HG02798 (cell line): ENCODE results near the gene RTP4.
"Not testable (repeated sequence)": the region's sequence is repeated elsewhere in the genome, so short reads cannot be mapped to it uniquely, and the experiment has no call there.

Experiments
- ATAC-seq: cut with Tn5 transposase; IDR thresholded peaks from one replicate; pipeline ENCODE4 v1.9.1; 2021; ENCODE audit warnings: mild to moderate bottlenecking; ENCODE audit not compliant: unreplicated experiment, poor library complexity

RTP4 gene

DNA sequence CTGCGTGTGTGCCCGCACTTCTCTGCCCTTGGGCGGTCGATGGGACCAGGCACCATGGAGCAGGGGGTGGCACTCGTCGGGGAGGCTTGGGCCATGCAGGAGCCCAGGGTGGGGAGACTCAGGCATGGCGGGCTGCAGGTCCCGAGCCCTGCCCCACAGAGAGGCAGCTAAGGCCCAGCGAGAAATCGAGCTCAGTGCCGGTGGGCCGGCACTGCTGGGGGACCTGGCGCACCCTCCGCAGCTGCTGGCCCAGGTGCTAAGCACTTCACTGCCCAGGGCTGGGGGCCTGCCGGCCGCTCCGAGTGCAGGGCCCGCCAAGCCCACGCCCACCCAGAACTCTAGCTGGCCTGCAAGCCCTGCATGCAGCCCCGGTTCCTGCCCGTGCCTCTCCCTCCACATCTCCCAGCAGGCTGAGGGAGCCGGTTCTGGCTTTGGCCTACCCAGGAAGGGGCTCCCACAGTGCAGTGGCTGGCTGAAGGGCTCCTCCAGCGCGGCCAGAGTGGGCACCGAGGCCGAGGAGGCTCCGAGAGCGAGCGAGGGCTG is 553 bp upstream of the RTP4 start:
- no peak for ATAC-seq

DNA sequence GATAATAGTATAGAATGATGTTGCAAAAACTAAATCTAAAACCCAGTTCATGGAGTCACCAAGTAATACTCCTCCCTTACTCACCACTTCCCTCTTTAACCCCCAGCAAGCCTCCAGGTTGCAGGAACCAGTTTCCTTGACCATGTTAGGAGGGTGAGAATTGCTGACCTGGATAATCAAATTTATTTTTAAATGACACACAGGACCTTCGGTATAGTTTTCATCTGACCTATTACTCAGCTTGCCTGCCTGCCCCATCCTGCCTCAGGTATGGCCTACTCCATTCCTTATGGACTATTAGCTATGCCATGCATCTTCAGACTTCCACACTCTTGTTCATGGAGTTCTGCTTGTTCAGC is 883 bp downstream of the RTP4 start:
- ATAC-seq, result peak; percentile 22

- no peak for ATAC-seq
These were observed 1.9 kb downstream of the RTP4 start for GRCh38 chr3:187370051-187370450.

DNA sequence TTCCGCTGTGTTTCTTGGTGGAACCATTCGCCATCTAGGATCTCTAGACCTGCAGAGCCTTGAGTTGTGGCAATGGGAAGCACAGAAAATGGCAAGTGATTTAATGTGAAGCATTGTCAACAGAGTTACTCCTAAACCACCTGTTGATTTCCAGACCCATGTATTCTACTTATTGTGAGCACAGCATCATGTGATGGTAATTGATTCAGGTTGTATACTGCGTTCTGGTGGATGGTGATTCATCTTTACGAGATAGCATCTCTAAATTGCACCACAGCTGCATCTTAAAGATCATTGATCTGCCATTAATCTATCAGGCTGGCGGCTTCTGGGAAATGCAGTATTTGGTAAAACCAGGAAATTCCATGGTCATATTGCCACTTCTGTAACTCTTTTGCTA is 7.4 kb downstream of the RTP4 start:
- ATAC-seq, result no peak

DNA sequence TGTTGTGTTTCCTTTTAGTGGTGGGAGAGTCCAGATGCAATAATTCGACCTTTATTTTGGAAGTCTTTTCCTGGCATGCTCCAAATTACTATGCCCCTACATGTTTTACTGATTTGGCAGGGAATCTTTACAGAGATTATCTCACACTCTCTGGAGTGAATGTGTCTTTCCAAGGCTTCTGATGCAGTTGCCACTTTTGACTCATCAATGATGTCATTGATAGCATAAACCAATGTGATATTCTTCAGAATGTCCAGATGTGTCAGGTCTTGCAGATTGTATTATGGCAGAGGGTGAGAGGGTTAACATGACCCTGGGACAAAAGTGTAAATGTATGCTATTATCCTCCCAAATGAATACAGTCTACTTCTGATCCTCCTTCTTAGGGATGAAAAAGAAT is 9.7 kb downstream of the RTP4 start:
- ATAC-seq, result no peak

GRCh38 chr3:187382609-187383151 is 14.5 kb downstream of the RTP4 start:
- ATAC-seq, result no peak

DNA sequence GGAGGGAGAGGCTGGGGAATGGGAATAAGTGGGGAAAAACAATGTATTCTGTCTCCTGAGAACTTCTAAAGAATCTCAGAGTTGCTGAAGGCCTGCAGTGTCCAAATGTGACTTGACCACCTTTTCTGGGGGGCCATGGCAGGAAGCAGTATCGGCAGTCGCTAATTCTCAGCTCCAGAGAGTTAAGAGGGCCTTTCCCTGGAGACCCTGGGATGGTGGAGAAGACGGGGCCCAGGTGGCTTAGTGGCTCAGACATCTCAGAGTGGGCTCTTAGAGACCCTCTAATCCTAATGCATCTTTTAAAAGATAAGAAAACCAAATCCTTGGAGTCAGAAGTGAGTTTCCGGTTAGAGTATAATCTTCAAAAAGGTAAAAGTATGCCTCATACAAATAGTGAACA is 15.1 kb downstream of the RTP4 start:
- ATAC-seq, result no peak

- ATAC-seq, result no peak
These were observed 17.1 kb downstream of the RTP4 start for GRCh38 chr3:187385296-187385695.

DNA sequence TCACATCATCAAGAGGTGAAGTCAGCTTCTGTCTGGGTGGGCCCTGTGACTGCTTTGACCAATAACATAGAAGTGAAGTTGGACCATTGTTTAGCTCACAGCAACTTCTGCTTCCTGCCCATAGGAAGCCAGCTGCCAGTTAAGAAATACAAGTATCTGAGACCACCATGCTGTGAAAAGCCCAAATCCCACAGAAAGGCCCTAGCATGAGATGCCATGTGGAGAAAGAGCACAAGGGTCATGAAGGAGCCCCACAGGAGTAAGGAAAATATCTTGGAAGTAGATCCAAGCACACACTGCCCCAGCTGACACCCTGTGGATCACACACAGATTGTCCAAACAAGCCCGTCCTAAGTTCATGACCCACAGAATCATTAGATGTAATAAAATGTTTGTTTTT is 28.5 kb downstream of the RTP4 start:
- ATAC-seq, result no peak

DNA sequence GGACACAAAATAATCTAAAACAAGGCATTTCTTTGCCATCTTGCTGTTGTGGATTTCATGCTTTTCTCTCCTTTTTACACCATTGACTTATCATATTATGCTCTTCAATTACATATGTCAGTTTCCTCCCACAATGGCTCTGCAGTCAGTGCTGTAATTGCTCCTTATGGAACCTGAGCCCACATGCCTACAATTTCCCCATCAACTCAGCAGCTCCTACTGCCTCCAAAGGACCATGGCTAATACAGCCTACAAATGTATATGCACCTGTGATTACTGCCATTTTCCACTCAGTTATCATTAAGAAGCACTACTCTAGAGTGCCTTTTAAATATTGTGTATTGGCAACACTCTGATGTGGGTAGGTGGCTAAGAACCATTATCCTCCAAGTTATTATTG is 30.8 kb downstream of the RTP4 start:
- no peak for ATAC-seq

DNA sequence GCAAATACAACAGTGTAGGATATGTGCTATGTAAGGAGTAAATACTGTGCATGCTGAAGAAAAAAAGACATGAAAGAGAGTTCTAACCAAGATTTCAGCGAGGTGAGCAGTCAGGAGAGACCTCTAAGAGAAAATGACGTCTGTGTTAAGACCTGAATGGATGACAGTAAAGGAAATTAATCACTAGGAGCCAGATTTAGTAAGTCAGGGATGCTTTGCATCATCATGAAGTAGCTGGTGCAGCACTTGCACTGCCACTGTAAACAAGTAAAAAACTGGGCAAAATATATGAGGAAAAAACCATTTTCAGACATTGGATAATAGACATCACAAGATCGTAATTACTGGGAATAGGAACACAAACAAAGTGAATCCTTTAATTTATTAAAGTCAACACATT is 32.6 kb downstream of the RTP4 start:
- no peak for ATAC-seq

DNA sequence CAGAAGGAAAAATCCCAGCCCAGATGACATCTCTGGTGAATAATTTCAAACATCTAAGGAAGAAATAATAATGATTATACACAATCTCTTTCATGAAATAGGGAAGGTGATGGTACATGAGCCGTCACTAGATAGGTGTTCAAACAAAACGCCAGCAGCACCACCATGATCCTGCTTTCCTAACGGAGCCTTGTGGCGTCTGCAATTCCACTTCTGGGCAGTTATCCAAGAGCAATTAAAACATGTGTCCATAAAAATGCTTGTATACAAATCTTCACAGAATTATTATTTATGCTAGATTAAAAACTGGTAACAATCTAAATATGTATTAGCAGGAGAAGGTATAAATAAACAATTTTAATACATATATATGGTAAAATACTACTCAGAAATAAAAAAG is 33.7 kb downstream of the RTP4 start:
- no peak for ATAC-seq

DNA sequence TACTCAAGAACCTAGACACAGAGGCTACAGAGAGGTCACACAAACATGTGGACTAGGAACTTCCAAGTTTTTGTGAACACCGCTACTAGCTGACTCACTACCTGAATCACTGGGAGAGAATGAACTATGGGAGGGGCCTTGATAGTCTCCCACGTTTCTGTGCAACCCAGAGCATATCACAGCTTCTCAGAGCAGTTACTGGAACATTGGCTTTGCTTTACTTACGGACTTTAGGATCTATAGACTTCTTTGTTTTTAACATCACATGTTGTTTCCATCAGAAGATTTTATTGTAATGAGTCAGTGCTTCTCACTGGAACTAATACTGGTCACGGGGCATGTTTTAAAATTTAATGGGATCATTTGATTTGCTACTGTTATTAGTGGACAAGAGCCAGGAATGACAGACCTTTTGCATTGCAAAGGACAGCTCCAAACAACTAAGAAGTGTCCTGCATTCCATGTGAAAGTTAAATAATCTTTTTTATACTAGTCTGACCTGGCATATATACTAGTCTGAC is 35.6 kb downstream of the RTP4 start:
- no peak for ATAC-seq

DNA sequence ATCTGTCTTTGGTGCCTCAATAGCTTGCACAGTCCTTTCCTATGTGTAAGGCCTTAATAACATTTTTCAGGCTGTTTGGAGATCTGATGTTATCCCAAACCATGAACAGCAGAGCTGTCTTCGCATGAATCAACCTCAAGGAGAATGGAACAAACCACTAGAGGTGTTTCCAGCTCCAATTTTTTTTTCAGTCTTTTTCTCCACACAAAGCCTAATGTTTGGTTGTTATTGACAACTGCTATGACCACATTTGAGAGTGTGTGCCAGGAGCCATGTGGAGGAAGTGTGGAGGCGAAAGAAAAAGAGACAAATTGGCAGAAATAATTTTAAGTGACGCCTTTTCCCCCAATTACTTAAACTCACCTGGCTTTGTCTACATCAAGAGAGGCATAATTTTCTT is 38.7 kb downstream of the RTP4 start:
- no peak for ATAC-seq

DNA sequence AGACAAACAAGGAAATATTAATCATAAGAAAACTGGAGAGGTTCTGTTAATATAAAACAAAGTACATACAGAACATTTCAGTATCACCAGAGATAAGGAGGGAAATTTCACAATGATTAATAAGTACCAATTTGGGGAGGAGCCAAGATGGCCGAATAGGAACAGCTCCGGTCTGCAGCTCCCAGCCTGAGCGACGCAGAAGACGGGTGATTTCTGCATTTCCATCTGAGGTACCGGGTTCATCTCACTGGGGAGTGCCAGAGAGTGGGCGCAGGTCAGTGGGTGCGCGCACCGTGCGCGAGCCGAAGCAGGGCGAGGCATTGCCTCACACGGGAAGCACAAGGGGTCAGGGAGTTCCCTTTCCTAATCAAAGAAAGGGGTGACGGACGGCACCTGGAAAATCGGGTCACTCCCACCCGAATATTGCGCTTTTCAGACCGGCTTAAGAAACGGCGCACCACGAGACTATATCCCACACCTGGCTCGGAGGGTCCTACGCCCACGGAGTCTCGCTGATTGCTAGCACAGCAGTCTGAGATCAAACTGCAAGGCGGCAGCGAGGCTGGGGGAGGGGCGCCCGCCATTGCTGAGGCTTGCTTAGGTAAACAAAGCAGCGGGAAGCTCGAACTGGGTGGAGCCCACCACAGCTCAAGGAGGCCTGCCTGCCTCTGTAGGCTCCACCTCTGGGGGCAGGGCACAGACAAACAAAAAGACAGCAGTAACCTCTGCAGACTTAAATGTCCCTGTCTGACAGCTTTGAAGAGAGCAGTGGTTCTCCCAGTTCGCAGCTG is 44.0 kb downstream of the RTP4 start:
- not testable (repeated sequence) for ATAC-seq
